Stimulated activated CD8-positive, alpha-beta memory T cell treated with anti-CD3 and anti-CD28 coated beads, Interleukin-15, amount 100 ng/mL, for 4 hours (primary cell): ENCODE measurements around the gene GRAMD1A.
A peak's percentile ranks its signal among the peaks of the same experiment; 100 is the strongest.
"Not testable (repeated sequence)": the region's sequence is repeated elsewhere in the genome, so short reads cannot be mapped to it uniquely, and the experiment has no call there.

Source experiments
- DNase-seq, 2 donors: peaks; one replicate each; pipeline ENCODE4 v3.0.0-alpha.2; 2020; ENCODE audit warnings: low read depth in 2 of 2

GRAMD1A gene

GRCh38 chr19:35002037-35002535 is 2.0 kb downstream of the GRAMD1A start:
- no peak for DNase-seq

- DNase-seq: no peak
Observed at GRCh38 chr19:35004517-35005255, 4.6 kb downstream of the GRAMD1A start.

- no peak for DNase-seq
Observed at GRCh38 chr19:35005256-35005977, 5.3 kb downstream of the GRAMD1A start.

GRCh38 chr19:35006007-35006341 is 5.9 kb downstream of the GRAMD1A start:
- not testable (repeated sequence) for DNase-seq

- no peak for DNase-seq
Observed at GRCh38 chr19:35006342-35006998, 6.3 kb downstream of the GRAMD1A start.

GRCh38 chr19:35006999-35007365 is 6.9 kb downstream of the GRAMD1A start:
- no peak for DNase-seq

GRCh38 chr19:35007427-35007826 is 7.3 kb downstream of the GRAMD1A start:
- not testable (repeated sequence) for DNase-seq

- DNase-seq: no peak
Observed at GRCh38 chr19:35008891-35009341, 8.8 kb downstream of the GRAMD1A start.

- DNase-seq: no peak
Observed at GRCh38 chr19:35009424-35010415, 9.6 kb downstream of the GRAMD1A start.

- DNase-seq: no peak
Observed at GRCh38 chr19:35011091-35011689, 11.1 kb downstream of the GRAMD1A start.

- no peak for DNase-seq
Observed at GRCh38 chr19:35011737-35012682, 11.9 kb downstream of the GRAMD1A start.

GRCh38 chr19:35013041-35013819 is 13.1 kb downstream of the GRAMD1A start:
- DNase-seq: peak; percentile 42 to 71

- DNase-seq: peak; percentile 27 to 30
Observed at GRCh38 chr19:35013820-35014754, 14.0 kb downstream of the GRAMD1A start.

- not testable (repeated sequence) for DNase-seq
Observed at GRCh38 chr19:35014774-35015173, 14.7 kb downstream of the GRAMD1A start.

- no peak for DNase-seq
Observed at GRCh38 chr19:35015270-35015953, 15.3 kb downstream of the GRAMD1A start.

GRCh38 chr19:35015954-35016351 is 15.8 kb downstream of the GRAMD1A start:
- DNase-seq: no peak

GRCh38 chr19:35017507-35017906 is 17.4 kb downstream of the GRAMD1A start:
- DNase-seq: no peak
